Endothelial cell of umbilical vein (primary cell): ENCODE measurements around the gene SETD2. TPM values are rescaled to one million over a fixed set of nuclear protein-coding genes. Genes with fewer than 3 reads are reported as not detected.

Experiments used
- BruUV-seq: library from RNA; stranded (reverse); fragments of 400-500 nt; replicated peaks from 2 replicates; lab custom pipeline; 2021; lab: Mats Ljungman, UMichigan
- CTCF ChIA-PET: fragments of 300-600, 350-600 bp; sonication (Branson Sonifier 250); formaldehyde crosslinking; loops from one replicate; lab custom pipeline; 2021; ENCODE audit warnings: antibody characterized with exemption, inconsistent platforms; lab: Charles Lee
- POLR2A ChIA-PET: fragments of 300-600, 350-600 bp; sonication (Branson Sonifier 250); formaldehyde crosslinking; loops from one replicate; lab custom pipeline; 2021; ENCODE audit warnings: antibody characterized with exemption, inconsistent platforms; lab: Charles Lee
- DNase-seq: peaks from one replicate; pipeline ENCODE4 v3.0.0-alpha.2; 2011; ENCODE audit warnings: low read depth, low spot score
- FAIRE-seq: peaks from 2 replicates; lab custom pipeline; 2011; peaks lifted over from hg19 to GRCh38; lab: Jason Lieb, UNC
- H2AFZ ChIP-seq: 2 replicates; pipeline ENCODE4 v1.6.0; 2012; ENCODE audit warnings: low read depth, low read length, control low read depth, inconsistent platforms
- H3K27ac ChIP-seq: 2 replicates; pipeline ENCODE4 v1.5.1; 2011; ENCODE audit warnings: low read depth, mild to moderate bottlenecking, control low read depth, low read length, moderate library complexity; ENCODE audit not compliant: insufficient read depth
- H3K27me3 ChIP-seq, 2 experiments: 2 replicates each; pipeline versions ENCODE4 v1.6.0 to v1.6.1; 2011; ENCODE audit warnings: low read length in 2 of 2, mixed read lengths in 1 of 2; ENCODE audit not compliant: control insufficient read depth in 2 of 2, insufficient read depth in 2 of 2
- H3K36me3 ChIP-seq, 2 experiments: 2 replicates in 1 of 2; 3 replicates in 1 of 2; pipeline ENCODE4 v1.5.1; 2011; ENCODE audit warnings: low read length in 2 of 2, mild to moderate bottlenecking in 1 of 2, moderate library complexity in 1 of 2; ENCODE audit not compliant: control insufficient read depth in 2 of 2, insufficient read depth in 2 of 2; ENCODE audit errors: extremely low read depth in 1 of 2
- H3K4me1 ChIP-seq: 3 replicates; pipeline ENCODE4 v1.5.1; 2011; ENCODE audit warnings: mild to moderate bottlenecking, low read length; ENCODE audit not compliant: control insufficient read depth, insufficient read depth; ENCODE audit errors: extremely low read depth
- H3K4me2 ChIP-seq: 2 replicates; pipeline ENCODE4 v1.6.1; 2011; ENCODE audit warnings: low read length, control low read depth, mixed read lengths; ENCODE audit not compliant: insufficient read depth
- H3K4me3 ChIP-seq, 3 experiments: fragments of 200-600 bp in 1 of 3; sonication (generic), shearing (Covaris generic) in 1 of 3; replicated peaks in 1 of 3; 2 replicates each; pipeline ENCODE4 v1.5.1; 2011 to 2016; ENCODE audit warnings: control low read depth in 3 of 3, low read length in 3 of 3, mild to moderate bottlenecking in 2 of 3, inconsistent platforms in 1 of 3, low read depth in 1 of 3, moderate library complexity in 1 of 3; ENCODE audit not compliant: insufficient read depth in 1 of 3
- H3K79me2 ChIP-seq: 2 replicates; pipeline ENCODE4 v1.6.0; 2012; ENCODE audit warnings: low read length, inconsistent platforms; ENCODE audit not compliant: control insufficient read depth, insufficient read depth
- H3K9ac ChIP-seq: replicated peaks from 2 replicates; pipeline ENCODE3; 2011; ENCODE audit warnings: low read length, control low read depth; ENCODE audit not compliant: insufficient read depth; ENCODE audit errors: extremely low read depth
- H3K9me1 ChIP-seq: replicated peaks from 3 replicates; pipeline ENCODE4 v1.6.0; 2011; ENCODE audit warnings: mild to moderate bottlenecking, low read length; ENCODE audit not compliant: control insufficient read depth, insufficient read depth; ENCODE audit errors: extremely low read depth
- H3K9me3 ChIP-seq: replicated peaks from 2 replicates; pipeline ENCODE4 v1.5.1; 2012; ENCODE audit warnings: low read length, inconsistent platforms; ENCODE audit not compliant: control insufficient read depth, insufficient read depth
- H4K20me1 ChIP-seq: replicated peaks from 2 replicates; pipeline ENCODE3; 2011; ENCODE audit warnings: mild to moderate bottlenecking, low read length; ENCODE audit not compliant: control insufficient read depth, insufficient read depth; ENCODE audit errors: extremely low read depth
- CTCF ChIP-seq, 2 donors: IDR thresholded peaks; 1 replicate in 1 of 2; 2 replicates in 1 of 2; pipeline ENCODE4 v1.5.1; 2011; ENCODE audit warnings: low read length in 2 of 2, mild to moderate bottlenecking in 2 of 2, moderate library complexity in 2 of 2, control low read depth in 1 of 2, inconsistent platforms in 1 of 2, low read depth in 1 of 2; ENCODE audit not compliant: insufficient read depth in 1 of 2; ENCODE audit errors: extremely low read depth in 1 of 2
- EZH2 ChIP-seq: IDR thresholded peaks from 2 replicates; pipeline ENCODE4 v1.6.1; 2012; ENCODE audit warnings: borderline replicate concordance, low read depth, mild to moderate bottlenecking, moderate library complexity, low read length, inconsistent platforms; ENCODE audit not compliant: severe bottlenecking
- FOS ChIP-seq: IDR thresholded peaks from 2 replicates; pipeline ENCODE4 v1.6.1; 2011; ENCODE audit warnings: mild to moderate bottlenecking, low read length, moderate library complexity, borderline replicate concordance; ENCODE audit not compliant: insufficient read depth
- MAX ChIP-seq: IDR thresholded peaks from 2 replicates; pipeline ENCODE4 v1.6.1; 2011; ENCODE audit not compliant: insufficient read depth, insufficient read length
- MYC ChIP-seq: IDR thresholded peaks from one replicate; pipeline ENCODE4 v1.6.1; 2011; ENCODE audit warnings: mild to moderate bottlenecking, low read depth, low read length
- dilution Hi-C: fragments of 300-500 bp; cut with MboI; formaldehyde crosslinking; loops from one replicate; pipeline ENCODE4 v1.15.0; 2019; ENCODE audit warnings: low sequenced_read_pairs; ENCODE audit not compliant: extremely low pct_ligation_motif_present
- intact Hi-C: fragments of 100-400 bp; cut with micrococcal nuclease; formaldehyde crosslinking; loops from one replicate; pipeline ENCODE4 v1.10.0; 2022
- polyA plus RNA-seq, 4 experiments: library from polyadenylated mRNA; depleted of rRNA in 3 of 4; stranded (reverse) in 3 of 4; unstranded in 1 of 4; fragments of >200 nt; gene quantifications; 2 replicates each; pipeline versions ENCODE4 v1.2.1 to v1.2.3, GENCODE V29; 2011 to 2012; ENCODE audit warnings: missing spikeins in 1 of 4
- total RNA-seq: library from RNA; stranded (reverse); gene quantifications from 2 replicates; pipeline ENCODE4 v1.2.3, GENCODE V29; 2021

SETD2 gene
- total and polyA plus RNA-seq, 2 donors (not counting 3 experiments of a cell fraction or from before 2014, with no cell fraction given): 13.7 to 41.4 TPM

GRCh38 chr3:47008851-47009224 lies 155.1 kb downstream of the SETD2 start:
- Histone ChIP-seq H3K9me1 (no peaks in the 10 kb centered on the region), H3K9me3 (no peaks in the 10 kb centered on the region), H3K27me3 (no peaks in the 10 kb centered on the region), H4K20me1 (no peaks in the 10 kb centered on the region), H3K4me1 (peaks cover 6% of the 10 kb centered on the region), H3K27ac (no peak overlapping the region), H3K4me3 (peak overlapping the region in 1 of 3 experiments; percentile 56), H3K9ac (no peak overlapping the region), H3K36me3 (peaks cover 0 to 19% of the 10 kb centered on the region in 2 experiments), H3K4me2 (peak overlapping the region; percentile 68), H3K79me2 (no peaks in the 10 kb centered on the region), H2AFZ (peak overlapping the region; percentile 54)
- FAIRE-seq: no peak
- CTCF ChIA-PET: interaction anchor here (0.5 to 2.0 kb wide), 5 partner anchors 15 to 363 kb away, joined by 3 to 7 read pairs (median 3); no protein-coding TSS in a partner anchor
- no peak for DNase-seq
- BruUV-seq: no TSS peak
- TF ChIP-seq MYC: no peak
- no peak for TF ChIP-seq FOS
- no peak for TF ChIP-seq MAX
- no peak for TF ChIP-seq CTCF (IDR thresholded peaks at IDR 0.05; ENCODE audit: extremely low read depth in 1 of 2, insufficient read depth in 1 of 2, low read depth in 1 of 2, low read length in 2 of 2)
- no peak for TF ChIP-seq EZH2
- dilution Hi-C loops: no loop called here
- POLR2A ChIA-PET: interaction anchor here (0.6 kb wide), 1 partner anchor 9 kb away, joined by 3 read pairs; no protein-coding TSS in a partner anchor
- intact Hi-C loops: loop anchor here (2.0 kb wide), 2 partner anchors 30 to 316 kb away; partner anchors contain the start of gene NBEAL2
